K562 (cell line): ENCODE results near the gene SYT14. TPM values are rescaled to one million over a fixed set of nuclear protein-coding genes. Genes with fewer than 3 reads are reported as not detected.

ENCODE experiments used
- ATAC-seq: fragments of 200-7000 bp; cut with Tn5 transposase; 3 replicates; pipeline ENCODE4 v1.9.1; 2020; ENCODE audit warnings: moderate library complexity
- BruUV-seq: library from RNA; stranded (reverse); fragments of 400-500 nt; replicated peaks from 2 replicates; lab custom pipeline; 2021; lab: Mats Ljungman, UMichigan
- CTCF ChIA-PET: fragments of 300-600 bp; formaldehyde crosslinking; extraction: SDS; loops from one replicate; lab custom pipeline; 2021; ENCODE audit warnings: low intra/inter-chr PET ratio; lab: Yijun Ruan, JAX
- POLR2A ChIA-PET: fragments of 300-600, 350-650 bp; sonication (Branson Sonifier 250); formaldehyde crosslinking; extraction: SDS; loops from one replicate; lab custom pipeline; 2021; ENCODE audit warnings: antibody characterized with exemption, inconsistent platforms; lab: Yijun Ruan, JAX
- DNase-seq, 4 experiments: peaks; one replicate each; pipeline versions ENCODE4 v3.0.0 to v3.0.0-alpha.2; 2011 to 2018; ENCODE audit warnings: low spot score in 3 of 4, mixed read lengths in 3 of 4; ENCODE audit errors: extremely low read depth in 1 of 4
- FAIRE-seq: peaks from 2 replicates; lab custom pipeline; 2011; peaks lifted over from hg19 to GRCh38; lab: Jason Lieb, UNC
- H2AFZ ChIP-seq: 2 replicates; pipeline ENCODE4 v1.6.0; 2011; ENCODE audit warnings: low read depth, low read length, control low read depth, inconsistent platforms
- H3K27ac ChIP-seq: fragments of 200-600 bp; 3 replicates; pipeline ENCODE4 v1.8.0; 2011; ENCODE audit warnings: low read depth, mild to moderate bottlenecking, control low read depth, inconsistent platforms, low read length, moderate library complexity, mixed read lengths; ENCODE audit errors: extremely low read depth
- H3K27me3 ChIP-seq, 2 experiments: fragments of 300-600 bp in 1 of 2; 2 replicates in 1 of 2; 3 replicates in 1 of 2; pipeline versions ENCODE4 v1.6.0 to v1.8.0; 2011; ENCODE audit warnings: inconsistent platforms in 2 of 2, low read length in 2 of 2, mild to moderate bottlenecking in 1 of 2, mixed read lengths in 1 of 2, moderate library complexity in 1 of 2; ENCODE audit not compliant: control insufficient read depth in 2 of 2, insufficient read depth in 2 of 2
- H3K36me3 ChIP-seq: fragments of 300-600 bp; 3 replicates; pipeline ENCODE4 v1.8.0; 2011; ENCODE audit warnings: mild to moderate bottlenecking, low read length, inconsistent platforms; ENCODE audit not compliant: control insufficient read depth, insufficient read depth
- H3K4me1 ChIP-seq, 2 experiments: fragments of 200-600 bp in 1 of 2; replicated peaks in 1 of 2; 2 replicates in 1 of 2; 3 replicates in 1 of 2; pipeline versions ENCODE4 v1.5.1 to v1.8.0; 2011; ENCODE audit warnings: inconsistent platforms in 2 of 2, low read length in 2 of 2, mild to moderate bottlenecking in 1 of 2, mixed read lengths in 1 of 2, moderate library complexity in 1 of 2; ENCODE audit not compliant: control insufficient read depth in 2 of 2, insufficient read depth in 2 of 2
- H3K4me2 ChIP-seq: 2 replicates; pipeline ENCODE4 v1.6.1; 2011; ENCODE audit warnings: low read length, control low read depth, inconsistent platforms, mixed read lengths; ENCODE audit not compliant: insufficient read depth
- H3K4me3 ChIP-seq: fragments of 200-600 bp; sonication (generic), shearing (Covaris generic); 2 replicates; pipeline ENCODE4 v1.5.1; 2016; ENCODE audit warnings: control low read depth, inconsistent platforms
- H3K79me2 ChIP-seq: fragments of 200-600 bp; 3 replicates; pipeline ENCODE4 v1.8.0; 2011; ENCODE audit warnings: low read length, inconsistent platforms; ENCODE audit not compliant: control insufficient read depth, insufficient read depth
- H3K9ac ChIP-seq, 2 experiments: 2 replicates each; pipeline versions ENCODE4 v1.6.0 to v1.6.1; 2011; ENCODE audit warnings: low read depth in 2 of 2, low read length in 2 of 2, control low read depth in 1 of 2, inconsistent platforms in 1 of 2, mild to moderate bottlenecking in 1 of 2, mixed read lengths in 1 of 2; ENCODE audit not compliant: insufficient read depth in 1 of 2
- H3K9me1 ChIP-seq: one replicate; pipeline ENCODE4 v1.6.0; 2011; ENCODE audit warnings: inconsistent platforms, mild to moderate bottlenecking, low read length, moderate library complexity; ENCODE audit not compliant: control insufficient read depth, insufficient read depth
- H3K9me3 ChIP-seq: replicated peaks from 2 replicates; pipeline ENCODE4 v1.5.1; 2011; ENCODE audit warnings: low read depth, low read length, inconsistent platforms; ENCODE audit not compliant: control insufficient read depth, insufficient read depth
- H4K20me1 ChIP-seq: replicated peaks from 2 replicates; pipeline ENCODE4 v1.6.1; 2011; ENCODE audit warnings: low read length, inconsistent platforms, mixed read lengths; ENCODE audit not compliant: control insufficient read depth, insufficient read depth
- CTCFL ChIP-seq: IDR thresholded peaks from 2 replicates; pipeline ENCODE4 v1.6.1; 2011; ENCODE audit warnings: borderline replicate concordance, low read depth, mild to moderate bottlenecking, moderate library complexity, low read length; ENCODE audit not compliant: insufficient read depth, poor library complexity, severe bottlenecking
- ETV6 ChIP-seq, 3 experiments: fragments of 150-350 bp in 1 of 3; sonication (generic) in 1 of 3; formaldehyde crosslinking in 1 of 3; IDR thresholded peaks; 2 replicates each; pipeline versions ENCODE4 v1.6.1 to v1.8.0; 2014 to 2022; ENCODE audit warnings: borderline replicate concordance in 2 of 3, low read depth in 2 of 3, antibody characterized with exemption in 1 of 3, low read length in 1 of 3, mild to moderate bottlenecking in 1 of 3, missing genetic modification reagents in 1 of 3
- MGA ChIP-seq: fragments of 450-650 bp; IDR thresholded peaks from 2 replicates; pipeline ENCODE4 v1.6.1; 2016; ENCODE audit warnings: mild to moderate bottlenecking, moderate library complexity
- NRF1 ChIP-seq, 2 experiments: fragments of 450-650 bp; IDR thresholded peaks in 1 of 2; conservative IDR thresholded peaks in 1 of 2; 2 replicates each; pipeline ENCODE4 v1.6.1; 2014; ENCODE audit warnings: mild to moderate bottlenecking in 2 of 2
- PRPF4 ChIP-seq: fragments of 200-400 bp; formaldehyde crosslinking; IDR thresholded peaks from one replicate; pipeline ENCODE4 v1.6.1; 2017; ENCODE audit warnings: low read length, low read depth, mild to moderate bottlenecking; ENCODE audit not compliant: insufficient read depth, poor library complexity, severe bottlenecking
- WGBS: fragments of 100-300 bp; shearing (Covaris generic); methylation state at CpG from one replicate; pipeline ENCODE4 v1.1.6; 2016; ENCODE audit warnings: low coverage, mixed read lengths; ENCODE audit not compliant: insufficient coverage; ENCODE audit errors: missing lambda C conversion rate; 5-methylcytosine and 5-hydroxymethylcytosine counted together
- in situ Hi-C: fragments of 300-500 bp; cut with MboI; formaldehyde crosslinking; loops from 4 replicates; pipeline ENCODE4 v1.15.0; 2018; ENCODE audit warnings: inconsistent platforms, mixed read lengths
- intact Hi-C: fragments of 100-400 bp; cut with micrococcal nuclease; formaldehyde crosslinking; loops from 2 replicates; pipeline ENCODE4 v1.14.2; 2022
- polyA plus RNA-seq, 8 experiments: library from polyadenylated mRNA; depleted of rRNA in 4 of 8; stranded (reverse) in 5 of 8; unstranded in 3 of 8; fragments of >200 nt; fragmentation: Nextera tagmentation in 2 of 8; fragmentation: Illumina TruSeq in 1 of 8; extraction: Ambion mirVana in 2 of 8; extraction: Trizol in 1 of 8; gene quantifications; 2 replicates each; pipeline versions ENCODE4 v1.2.1 to v1.2.3, GENCODE V29; 2011 to 2014; ENCODE audit warnings: inconsistent platforms in 1 of 8, missing spikeins in 1 of 8
- total RNA-seq, 7 experiments: library from RNA; depleted of rRNA in 6 of 7; stranded (reverse); fragments of >200 nt in 6 of 7; fragmentation: Illumina TruSeq in 2 of 7; extraction: Trizol in 2 of 7; gene quantifications; 2 replicates each; pipeline versions ENCODE4 v1.2.1 to v1.2.3, GENCODE V29; 2011 to 2021; ENCODE audit warnings: low replicate concordance in 1 of 7

SYT14 gene
- total and polyA plus RNA-seq, 9 of the 15 experiments (the other 6 are each of a cell fraction or from before 2014, with no cell fraction given), result 0.01 to 0.04 TPM; not detected in 7

- in situ Hi-C loops (no loop called here), intact Hi-C loops (no loop called here)
- ATAC-seq (no peak), FAIRE-seq (no peak), DNase-seq (no peak)
- ChIA-PET CTCF (no interaction called here), POLR2A (no interaction called here)
- no peak overlapping the region for H3K4me3 ChIP-seq
- no peaks in the 10 kb centered on the region for H3K36me3 ChIP-seq
- H3K27ac ChIP-seq, result no peak overlapping the region
- WGBS, result 5% methylated on average over 3 of the region's 3 CpGs
- no peak for TF ChIP-seq MGA
- TF ChIP-seq NRF1 (conservative IDR thresholded peaks at IDR 0.05 in 1 of 2, IDR thresholded peaks at IDR 0.05 in 1 of 2), result no peak
- no peak for TF ChIP-seq CTCFL
- TF ChIP-seq PRPF4, result no peak
- TF ChIP-seq ETV6 (IDR thresholded peaks at IDR 0.05; ENCODE audit: borderline replicate concordance in 1 of 2, low read depth in 2 of 2, low read length in 1 of 2), result no peak
- TF ChIP-seq ETV6 (CRISPR knock-in tag; IDR thresholded peaks at IDR 0.05; ENCODE audit: borderline replicate concordance), result no peak
- no peak overlapping the region for H3K4me2 ChIP-seq
- H3K9me1 ChIP-seq, result no peaks in the 10 kb centered on the region
- H2AFZ ChIP-seq, result no peak overlapping the region
- H3K9me3 ChIP-seq, result no peaks in the 10 kb centered on the region
- no TSS peak for BruUV-seq
- H3K4me1 ChIP-seq, result no peaks in the 10 kb centered on the region
- no peak overlapping the region for H3K9ac ChIP-seq
- H3K79me2 ChIP-seq, result no peaks in the 10 kb centered on the region
- H3K27me3 ChIP-seq, result no peaks in the 10 kb centered on the region
- no peaks in the 10 kb centered on the region for H4K20me1 ChIP-seq
Measured at GRCh38 chr1:210024996-210025395, 87.0 kb downstream of the SYT14 start.
